ENCODE results near the gene PHKG1.
"Not testable (repeated sequence)": the region's sequence is repeated elsewhere in the genome, so short reads cannot be mapped to it uniquely, and the experiment has no call there.

Gene PHKG1

GRCh38 chr7:56083150-56083785 is 9.5 kb downstream of the PHKG1 start:
- DNase-seq (ENCODE audit: low read depth) = no peak

GRCh38 chr7:56081626-56082340 is 11.0 kb downstream of the PHKG1 start:
- no peak for DNase-seq (ENCODE audit: low read depth)

GRCh38 chr7:56080726-56081435 is 11.9 kb downstream of the PHKG1 start:
- DNase-seq (ENCODE audit: low read depth) = not testable (repeated sequence)

DNA sequence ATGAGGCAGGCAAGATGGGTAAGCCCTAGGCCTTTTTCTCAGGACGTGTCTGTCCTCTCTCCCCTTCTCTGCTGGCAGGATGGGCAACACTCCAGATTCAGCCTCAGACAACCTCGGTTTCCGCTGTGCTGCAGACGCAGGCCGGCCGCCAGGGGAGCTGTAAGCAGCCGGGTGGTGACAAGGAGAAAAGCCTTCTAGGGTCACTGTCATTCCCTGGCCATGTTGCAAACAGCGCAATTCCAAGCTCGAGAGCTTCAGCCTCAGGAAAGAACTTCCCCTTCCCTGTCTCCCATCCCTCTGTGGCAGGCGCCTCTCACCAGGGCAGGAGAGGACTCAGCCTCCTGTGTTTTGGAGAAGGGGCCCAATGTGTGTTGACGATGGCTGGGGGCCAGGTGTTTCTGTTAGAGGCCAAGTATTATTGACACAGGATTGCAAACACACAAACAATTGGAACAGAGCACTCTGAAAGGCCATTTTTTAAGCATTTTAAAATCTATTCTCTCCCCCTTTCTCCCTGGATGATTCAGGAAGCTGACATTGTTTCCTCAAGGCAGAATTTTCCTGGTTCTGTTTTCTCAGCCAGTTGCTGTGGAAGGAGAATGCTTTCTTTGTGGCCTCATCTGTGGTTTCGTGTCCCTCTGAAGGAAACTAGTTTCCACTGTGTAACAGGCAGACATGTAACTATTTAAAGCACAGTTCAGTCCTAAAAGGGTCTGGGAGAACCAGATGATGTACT is 13.1 kb downstream of the PHKG1 start:
- DNase-seq (ENCODE audit: low read depth) = no peak

DNA sequence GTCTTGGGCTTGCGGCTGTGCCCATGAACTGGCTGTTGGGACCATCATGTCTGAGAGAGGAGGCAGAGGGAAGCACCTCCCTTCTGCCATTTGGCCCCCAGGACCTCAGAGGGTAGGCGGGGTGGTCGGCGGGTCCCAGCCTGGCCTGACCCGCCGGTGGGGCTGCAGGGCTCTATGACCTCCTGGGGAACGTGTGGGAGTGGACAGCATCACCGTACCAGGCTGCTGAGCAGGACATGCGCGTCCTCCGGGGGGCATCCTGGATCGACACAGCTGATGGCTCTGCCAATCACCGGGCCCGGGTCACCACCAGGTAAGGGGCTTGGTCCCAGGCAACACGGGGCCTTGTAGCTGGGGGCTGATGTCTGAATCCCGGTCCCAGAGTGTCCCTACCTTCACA is 14.6 kb downstream of the PHKG1 start:
- DNase-seq (ENCODE audit: low read depth) = no peak

DNA sequence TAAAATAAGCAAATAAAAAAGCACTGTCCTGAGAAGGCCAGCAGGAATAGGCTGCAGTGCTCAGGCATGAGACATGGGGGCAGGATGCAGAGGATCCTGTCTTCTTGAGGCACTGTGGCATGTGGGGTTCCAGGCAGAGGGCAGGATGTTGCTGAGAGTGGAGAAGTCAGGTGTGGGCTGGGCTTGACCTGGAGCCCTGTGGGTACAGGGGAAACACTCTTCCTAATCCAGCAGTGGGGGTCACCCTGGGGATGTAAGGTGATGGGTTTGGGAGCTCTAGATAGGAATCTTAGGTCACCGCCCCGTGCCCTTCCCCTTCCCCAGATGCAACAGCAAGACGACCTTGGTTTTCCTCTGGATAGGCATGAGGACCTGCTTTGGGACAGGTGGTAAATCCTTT is 15.1 kb downstream of the PHKG1 start:
- no peak for DNase-seq (ENCODE audit: low read depth)

DNA sequence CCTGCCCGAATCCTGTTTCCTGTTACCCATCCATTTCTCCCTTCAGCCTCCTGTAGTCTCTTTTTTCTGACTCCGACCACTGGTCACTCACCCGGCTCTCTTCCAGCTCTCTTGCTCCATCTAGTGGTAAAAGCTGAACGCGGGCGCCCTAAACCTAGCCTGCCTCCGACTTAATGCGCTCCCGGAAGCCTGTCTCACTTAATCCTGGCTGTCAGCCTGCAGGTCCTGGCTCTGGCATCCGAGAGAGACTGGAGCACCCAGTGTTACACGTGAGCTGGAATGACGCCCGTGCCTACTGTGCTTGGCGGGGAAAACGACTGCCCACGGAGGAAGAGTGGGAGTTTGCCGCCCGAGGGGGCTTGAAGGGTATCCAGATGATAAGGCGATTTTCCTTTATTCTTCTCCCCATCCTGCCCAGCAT is 18.4 kb downstream of the PHKG1 start:
- no peak for DNase-seq (ENCODE audit: low read depth)

DNA sequence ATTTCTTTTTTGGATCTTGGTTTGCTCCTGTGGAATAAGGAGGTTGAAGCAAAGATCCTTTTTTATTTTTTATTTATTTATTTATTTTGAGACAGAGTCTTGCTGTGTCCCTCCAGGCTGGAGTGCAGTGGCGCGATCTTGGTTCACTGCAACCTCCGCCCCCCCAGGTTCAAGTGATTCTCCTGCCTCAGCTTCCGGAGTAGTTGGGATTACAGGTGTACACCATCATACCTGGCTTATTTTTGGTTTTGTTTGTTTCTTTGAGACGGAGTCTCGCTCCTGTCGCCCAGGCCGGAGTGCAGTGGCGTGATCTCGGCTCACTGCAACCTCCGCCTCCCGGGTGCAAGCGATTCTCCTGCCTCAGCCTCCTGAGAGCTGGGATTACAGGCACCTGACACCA is 26.4 kb downstream of the PHKG1 start:
- not testable (repeated sequence) for DNase-seq (ENCODE audit: low read depth)

- peak; percentile 79 for DNase-seq (ENCODE audit: low read depth)
These were observed 28.7 kb downstream of the PHKG1 start, which contains the start of gene SUMF2 for GRCh38 chr7:56063882-56064625. Gene SUMF2 (plus strand): TSS chr7:56064286. CDS start chr7:56064312, 26 bp downstream.

DNA sequence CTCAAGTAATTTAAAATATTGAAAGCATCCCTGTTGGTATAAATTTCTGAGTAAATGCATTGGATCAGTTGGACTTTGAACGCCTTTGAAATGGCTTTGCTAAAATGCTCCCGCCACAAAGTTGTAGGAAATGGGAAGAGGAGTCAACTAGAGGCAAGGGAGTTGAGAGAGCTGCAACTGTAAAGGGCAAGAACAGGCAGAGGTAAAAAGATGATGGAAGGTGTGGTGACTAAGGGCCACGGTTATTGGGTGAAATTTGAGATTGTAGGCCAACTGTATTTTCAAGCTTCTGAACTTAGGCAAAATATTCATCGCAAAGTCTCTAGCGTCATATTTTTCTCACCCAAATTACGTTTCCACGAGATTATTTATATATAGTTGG is 29.3 kb downstream of the PHKG1 start:
- DNase-seq (ENCODE audit: low read depth) = no peak

- no peak for DNase-seq (ENCODE audit: low read depth)
These were observed 30.4 kb downstream of the PHKG1 start for GRCh38 chr7:56062382-56062781.

DNA sequence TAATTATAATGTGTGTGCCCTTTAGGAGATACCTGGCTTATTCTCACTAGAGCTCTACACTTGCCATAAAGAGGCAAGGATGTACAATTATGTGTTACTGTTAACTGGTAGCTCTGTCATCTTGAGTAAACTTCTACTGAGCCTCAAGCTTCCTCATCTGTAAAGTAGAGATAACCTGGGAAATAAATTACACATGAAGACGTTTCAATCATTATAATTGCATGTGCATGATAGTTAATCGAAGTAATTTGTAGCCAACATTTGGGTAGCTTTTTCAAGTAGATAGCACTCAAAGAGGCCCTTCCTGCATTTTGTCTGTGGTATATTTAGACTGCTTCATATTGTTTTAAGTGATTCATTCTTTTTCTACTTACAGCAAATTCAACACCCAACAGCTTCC is 38.8 kb downstream of the PHKG1 start:
- no peak for DNase-seq (ENCODE audit: low read depth)

DNA sequence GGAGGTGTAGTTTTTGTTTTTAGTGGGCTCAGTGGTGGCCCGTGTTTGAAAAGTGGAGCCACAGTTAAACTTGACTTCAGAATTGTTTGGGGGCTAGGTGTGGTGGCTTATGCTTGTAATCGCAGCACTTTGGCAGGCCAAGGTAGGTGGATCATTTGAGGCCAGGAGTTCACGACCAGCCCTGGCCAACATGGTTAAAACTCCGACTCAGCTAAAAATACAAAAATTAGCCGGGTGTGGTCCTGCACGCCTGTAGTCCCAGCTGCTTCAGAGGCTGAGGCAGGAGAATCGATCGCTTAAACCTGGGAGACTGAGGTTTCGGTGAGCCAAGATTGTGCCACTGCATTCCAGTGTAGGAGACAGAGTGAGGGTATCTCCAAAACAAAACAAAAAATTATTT is 39.4 kb downstream of the PHKG1 start:
- DNase-seq (ENCODE audit: low read depth) = no peak

- peak; percentile 98 for DNase-seq (ENCODE audit: low read depth)
These were observed 41.2 kb downstream of the PHKG1 start, which contains the start of the genes CCT6A and PSPH for GRCh38 chr7:56051339-56052191. Gene CCT6A (plus strand): TSS chr7:56051765. CDS start chr7:56051849, 84 bp downstream. Gene PSPH (minus strand): TSS chr7:56051444. CDS start chr7:56021212, 30,232 bp downstream.

- DNase-seq (ENCODE audit: low read depth) = no peak
These were observed 41.8 kb downstream of the PHKG1 start for GRCh38 chr7:56051053-56051338.

- DNase-seq (ENCODE audit: low read depth) = not testable (repeated sequence)
These were observed 44.0 kb downstream of the PHKG1 start for GRCh38 chr7:56048763-56049162.

- no peak for DNase-seq (ENCODE audit: low read depth)
These were observed 44.5 kb downstream of the PHKG1 start for GRCh38 chr7:56048245-56048644.

- not testable (repeated sequence) for DNase-seq (ENCODE audit: low read depth)
These were observed 45.2 kb downstream of the PHKG1 start for GRCh38 chr7:56047446-56048116.

GRCh38 chr7:56046721-56047445 is 45.9 kb downstream of the PHKG1 start:
- DNase-seq (ENCODE audit: low read depth) = peak; percentile 54
